SU-DHL-6 (cell line): ENCODE measurements around the gene CHRM1.

Source experiments
- CTCF ChIP-seq: fragments of 200-600 bp; sonication (generic); IDR thresholded peaks from one replicate; pipeline ENCODE4 v1.5.1; 2017; ENCODE audit warnings: antibody characterized with exemption, mild to moderate bottlenecking, low read length, moderate library complexity; ENCODE audit not compliant: insufficient read depth, poor library complexity, severe bottlenecking
- EZH2phosphoT487 ChIP-seq: fragments of 200-600 bp; sonication (generic), shearing (Covaris generic); conservative IDR thresholded peaks from 2 replicates; pipeline ENCODE4 v1.6.1; 2018; ENCODE audit warnings: mild to moderate bottlenecking, antibody characterized with exemption, low read length, moderate library complexity, mixed read lengths

DNA sequence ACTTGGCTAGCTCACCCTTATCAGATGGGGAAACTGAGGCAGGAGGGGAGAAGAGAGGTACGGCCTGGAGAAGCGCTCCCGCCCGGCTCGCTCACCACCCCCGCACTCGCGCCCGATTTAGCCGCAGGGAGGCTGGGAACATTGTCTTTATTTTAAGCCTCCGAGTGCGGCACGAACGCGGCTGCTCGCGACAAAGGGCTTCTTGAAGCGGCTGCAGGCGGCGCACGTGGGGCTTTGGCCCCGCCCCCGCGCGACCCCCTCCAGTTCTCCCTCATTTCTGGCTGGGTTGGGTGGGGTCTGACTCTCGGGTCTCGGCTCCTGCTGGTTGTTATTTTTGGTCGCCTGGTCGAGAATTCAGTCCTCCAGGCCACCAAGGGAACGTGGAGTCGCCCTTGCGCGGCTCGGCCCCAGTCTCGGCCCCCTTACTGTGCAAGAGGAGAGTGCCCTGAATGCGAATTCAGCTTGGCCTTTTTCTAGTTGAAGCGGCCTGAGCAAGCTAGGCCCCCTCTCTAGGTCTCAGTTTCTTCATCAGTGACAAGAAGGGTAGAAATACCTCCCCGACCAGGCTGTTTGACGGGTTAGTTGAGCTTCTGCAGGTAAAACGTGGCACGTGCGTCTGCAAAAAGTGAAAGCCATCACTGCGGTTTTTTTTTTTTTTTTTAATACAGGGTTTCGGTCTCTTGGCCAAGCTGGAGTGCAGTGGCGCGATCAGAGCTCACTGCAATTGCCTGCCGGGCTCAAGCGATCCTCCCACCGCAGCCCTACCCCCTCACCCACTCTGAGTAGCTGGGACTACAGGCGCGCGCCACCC is 2.6 kb upstream of the CHRM1 start:
- no peak for TF ChIP-seq EZH2phosphoT487
- no peak for TF ChIP-seq CTCF
